Stimulated activated CD8-positive, alpha-beta memory T cell treated with anti-CD3 and anti-CD28 coated beads, Interleukin-4, amount 100 ng/mL, for 1 hour (primary cell): ENCODE data around the gene CDYL.
"Not testable (repeated sequence)": the region's sequence is repeated elsewhere in the genome, so short reads cannot be mapped to it uniquely, and the experiment has no call there.

Experiments used
- DNase-seq, 2 donors: peaks; one replicate each; pipeline ENCODE4 v3.0.0-alpha.2; 2020; ENCODE audit warnings: low read depth in 2 of 2, low spot score in 1 of 2

The CDYL gene

GRCh38 chr6:4987432-4987831, 211.2 kb downstream of the CDYL start:
- DNase-seq = no peak

GRCh38 chr6:4994741-4995140, 218.5 kb downstream of the CDYL start:
- no peak for DNase-seq

DNA sequence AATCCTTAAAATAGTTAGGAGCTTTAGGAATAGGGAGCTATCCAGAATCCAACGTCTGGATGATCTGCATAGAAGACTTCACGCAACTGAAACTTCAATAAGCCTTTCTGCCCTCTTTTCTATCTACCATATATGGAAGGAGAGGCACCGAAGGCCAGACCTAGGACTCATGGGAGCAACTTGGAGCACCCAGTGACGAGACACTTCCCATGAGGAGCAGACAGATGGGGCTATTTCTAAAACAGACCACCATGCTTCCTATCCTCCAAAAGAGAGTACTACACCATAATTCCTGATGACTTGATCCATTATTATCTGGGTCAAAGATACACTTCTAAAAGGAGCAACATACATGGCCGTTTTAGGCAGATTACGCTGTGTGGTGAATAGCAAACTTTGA, 221.7 kb downstream of the CDYL start:
- DNase-seq = no peak

DNA sequence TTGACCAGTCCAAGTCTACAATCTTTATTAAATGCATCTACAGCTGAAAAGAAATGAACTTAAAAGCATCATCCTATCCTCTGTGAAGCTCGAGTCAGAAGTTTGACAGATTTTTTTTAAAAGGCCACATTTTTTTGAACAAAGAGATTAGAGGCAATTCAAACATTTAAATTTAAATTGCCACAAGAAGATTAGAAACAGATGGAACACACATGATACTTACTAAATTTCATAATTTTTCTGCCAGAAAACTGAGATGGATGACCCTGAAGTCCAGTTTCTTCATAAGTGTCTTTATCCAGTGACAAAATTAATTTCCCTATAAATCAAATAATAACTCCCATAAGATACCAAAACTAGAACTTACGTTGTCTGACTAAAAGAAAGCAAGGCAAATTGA, 223.4 kb downstream of the CDYL start:
- no peak for DNase-seq

DNA sequence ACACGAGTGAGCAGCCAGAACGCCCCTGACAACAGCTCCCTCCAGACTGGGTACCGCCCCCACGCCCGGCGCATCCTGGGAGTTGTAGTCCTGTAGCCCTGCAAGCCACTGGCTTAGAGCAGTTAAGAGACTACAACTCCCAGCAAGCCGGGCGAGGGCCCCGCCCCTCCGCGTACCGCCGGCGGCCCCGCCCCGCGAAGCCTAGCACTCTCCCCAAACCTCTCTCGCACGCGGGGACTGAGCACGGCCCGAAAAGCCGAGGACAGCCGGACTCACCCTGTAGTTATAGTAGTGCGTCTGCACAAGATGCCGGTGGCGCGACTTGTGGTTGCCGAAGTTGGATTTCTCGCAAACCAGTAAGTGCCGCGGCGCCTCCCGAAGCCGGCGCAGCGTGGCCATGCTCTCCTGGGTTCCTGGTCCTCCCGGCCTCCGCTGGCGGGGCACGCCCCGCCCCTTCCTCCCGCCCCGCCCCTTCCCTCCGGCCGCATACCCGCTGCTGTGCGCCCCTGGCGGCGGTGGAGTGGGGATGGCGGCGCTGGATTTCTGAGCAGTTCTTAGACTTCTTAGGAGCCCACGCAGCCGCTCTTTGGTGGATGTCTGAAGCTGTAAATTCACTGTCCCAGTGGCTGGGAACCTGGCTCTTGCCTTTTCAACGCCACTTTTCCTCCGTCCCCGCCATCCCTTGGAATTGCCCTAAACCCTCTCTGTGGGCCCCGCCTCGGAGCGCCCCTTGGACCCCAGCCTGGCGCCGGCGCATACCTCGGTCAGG, 227.6 kb downstream of the CDYL start, which contains the start of gene RPP40:
TSS of gene RPP40 (minus strand) at position 434 of the 769 bp plus-strand sequence. CDS start at position 399, 35 bp downstream.
- peak; percentile 94 to 98 for DNase-seq

DNA sequence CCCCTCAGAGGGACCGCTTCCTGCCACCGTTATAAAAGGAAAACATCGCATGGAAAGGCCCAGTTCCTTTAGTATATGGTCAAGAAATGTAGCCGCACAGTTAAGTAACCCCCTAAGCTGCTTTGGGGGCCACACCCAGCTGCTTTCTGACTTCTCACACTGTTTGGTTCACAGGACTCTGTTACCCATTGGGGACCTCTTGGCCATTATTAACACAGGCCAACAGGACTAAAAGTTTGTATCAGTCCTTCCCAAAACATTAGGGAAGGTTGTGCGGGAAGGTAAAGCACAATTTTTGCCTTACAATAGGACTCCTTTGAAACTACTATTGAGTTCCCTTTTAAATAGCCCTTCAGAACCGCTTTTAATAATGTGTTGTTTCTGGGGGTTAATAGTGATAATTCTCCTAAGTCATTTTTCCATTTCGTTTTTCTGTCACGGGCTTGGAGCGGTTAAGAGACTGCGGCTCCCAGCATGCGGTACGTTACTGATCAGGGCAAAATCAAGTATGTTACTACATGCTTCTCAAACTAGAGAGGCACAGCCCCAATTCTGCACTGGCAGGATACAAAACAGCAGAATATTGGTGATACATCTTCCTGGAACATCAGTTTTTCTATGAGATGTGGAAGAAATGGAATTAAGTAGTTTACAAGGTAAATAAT, 228.3 kb downstream of the CDYL start:
- DNase-seq = no peak

DNA sequence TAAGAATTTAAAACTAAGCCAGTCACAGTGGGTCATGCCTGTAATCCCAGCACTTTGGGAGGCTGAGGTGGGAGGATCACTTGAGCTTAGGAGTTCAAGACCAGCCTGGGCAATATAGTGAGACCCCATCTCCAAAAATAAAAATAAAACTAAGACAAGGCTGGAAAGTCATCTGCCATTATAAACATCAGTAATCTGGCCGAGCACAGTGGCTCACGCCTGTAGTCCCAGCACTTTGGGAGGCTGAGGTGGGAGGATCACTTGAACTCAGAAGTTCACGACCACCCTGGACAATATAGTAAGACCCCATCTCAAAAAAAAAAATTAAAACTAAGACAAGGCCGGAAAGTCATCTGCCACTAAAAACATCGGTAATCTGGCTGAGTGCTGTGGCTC, 228.8 kb downstream of the CDYL start:
- not testable (repeated sequence) for DNase-seq
